ENCODE results near the gene MXD3.
"Not testable (repeated sequence)": the region's sequence is repeated elsewhere in the genome, so short reads cannot be mapped to it uniquely, and the experiment has no call there.

MXD3 gene

GRCh38 chr5:177311723-177312648 is at the start of gene MXD3:
Gene MXD3, minus strand, starts transcription at chr5:177311898. Its CDS starts 68 bp downstream, at chr5:177311830.
- no peak for TF ChIP-seq CTCF (IDR thresholded peaks at IDR 0.05; ENCODE audit: borderline replicate concordance, control extremely low read depth, extremely low read depth, insufficient read depth, missing control alignments)
- peak; percentile 98 for DNase-seq (ENCODE audit: low spot score)
- in situ Hi-C loops (cut with MboI; ENCODE audit: low sequenced_read_pairs, unreplicated experiment), result no loop called here

- DNase-seq (ENCODE audit: low spot score); in situ Hi-C loops (cut with MboI; ENCODE audit: low sequenced_read_pairs, unreplicated experiment): not testable (repeated sequence)
Observed at GRCh38 chr5:177360740-177361139, 49.0 kb upstream of the MXD3 start.

- no peak for TF ChIP-seq CTCF (IDR thresholded peaks at IDR 0.05; ENCODE audit: borderline replicate concordance, control extremely low read depth, extremely low read depth, insufficient read depth, missing control alignments)
- in situ Hi-C loops (cut with MboI; ENCODE audit: low sequenced_read_pairs, unreplicated experiment), result no loop called here
- no peak for DNase-seq (ENCODE audit: low spot score)
Observed at GRCh38 chr5:177359860-177360259, 48.2 kb upstream of the MXD3 start.

GRCh38 chr5:177359451-177359851 is 47.8 kb upstream of the MXD3 start:
- TF ChIP-seq CTCF (IDR thresholded peaks at IDR 0.05; ENCODE audit: borderline replicate concordance, control extremely low read depth, extremely low read depth, insufficient read depth, missing control alignments), result no peak
- in situ Hi-C loops (cut with MboI; ENCODE audit: low sequenced_read_pairs, unreplicated experiment), result no loop called here
- DNase-seq (ENCODE audit: low spot score), result no peak

- in situ Hi-C loops (cut with MboI; ENCODE audit: low sequenced_read_pairs, unreplicated experiment), result no loop called here
- TF ChIP-seq CTCF (IDR thresholded peaks at IDR 0.05; ENCODE audit: borderline replicate concordance, control extremely low read depth, extremely low read depth, insufficient read depth, missing control alignments), result no peak
- DNase-seq (ENCODE audit: low spot score), result no peak
Observed at GRCh38 chr5:177358370-177358819, 46.7 kb upstream of the MXD3 start.

- DNase-seq (ENCODE audit: low spot score), result peak; percentile 93
- no peak for TF ChIP-seq CTCF (IDR thresholded peaks at IDR 0.05; ENCODE audit: borderline replicate concordance, control extremely low read depth, extremely low read depth, insufficient read depth, missing control alignments)
- in situ Hi-C loops (cut with MboI; ENCODE audit: low sequenced_read_pairs, unreplicated experiment), result no loop called here
Observed at GRCh38 chr5:177357459-177358351, 46.0 kb upstream of the MXD3 start, which contains the start of gene RGS14. Gene RGS14, plus strand, starts transcription at chr5:177357924. Its CDS starts 101 bp downstream, at chr5:177358025.

Measured in GM13976 (cell line).